Naive thymus-derived CD8-positive, alpha-beta T cell (primary cell): ENCODE measurements around the gene ACSF2. TPM values are rescaled to one million over a fixed set of nuclear protein-coding genes. Genes with fewer than 3 reads are reported as not detected.
"Not testable (repeated sequence)": the region's sequence is repeated elsewhere in the genome, so short reads cannot be mapped to it uniquely, and the experiment has no call there.

Source experiments
- ATAC-seq, 2 donors: fragments of 150-1000 bp; cut with Tn5 transposase in 1 of 2; sonication (Bioruptor Pico), chemical (Tn5 transposase) in 1 of 2; 1 replicate in 1 of 2; 2 replicates in 1 of 2; pipeline ENCODE4 v1.10.0; 2021; ENCODE audit warnings: mild to moderate bottlenecking in 2 of 2, moderate library complexity in 2 of 2
- POLR2A ChIA-PET: fragments of 350-600 bp; sonication (Branson Sonifier 250); formaldehyde crosslinking; loops from one replicate; lab custom pipeline; 2021; ENCODE audit warnings: antibody characterized with exemption; lab: Charles Lee
- DNase-seq, 10 donors: peaks; one replicate each; pipeline versions ENCODE4 v3.0.0 to v3.0.0-alpha.2; 2020 to 2022
- H3K27ac Mint-ChIP-seq, 10 donors: one replicate each; pipeline ENCODE4 v1.8.0; 2020 to 2022; ENCODE audit warnings: mild to moderate bottlenecking in 10 of 10, mixed read lengths in 10 of 10, moderate library complexity in 4 of 10, inconsistent platforms in 1 of 10
- H3K27me3 Mint-ChIP-seq, 5 donors: one replicate each; pipeline ENCODE4 v1.8.0; 2021 to 2022; ENCODE audit warnings: mixed read lengths in 5 of 5
- H3K36me3 Mint-ChIP-seq, 3 donors: one replicate each; pipeline ENCODE4 v1.8.0; 2020 to 2022; ENCODE audit warnings: mixed read lengths in 3 of 3, mild to moderate bottlenecking in 2 of 3, inconsistent platforms in 1 of 3
- H3K4me1 Mint-ChIP-seq, 4 donors: one replicate each; pipeline ENCODE4 v1.8.0; 2021 to 2022; ENCODE audit warnings: mixed read lengths in 4 of 4
- H3K4me3 Mint-ChIP-seq, 10 donors: one replicate each; pipeline ENCODE4 v1.8.0; 2020 to 2022; ENCODE audit warnings: mild to moderate bottlenecking in 10 of 10, mixed read lengths in 10 of 10, moderate library complexity in 6 of 10, inconsistent platforms in 1 of 10
- H3K9me3 Mint-ChIP-seq, 9 donors: one replicate each; pipeline ENCODE4 v1.8.0; 2020 to 2022; ENCODE audit warnings: mixed read lengths in 9 of 9, mild to moderate bottlenecking in 3 of 9, inconsistent platforms in 1 of 9, moderate library complexity in 1 of 9
- polyA plus RNA-seq, 3 donors: library from polyadenylated mRNA; unstranded; fragments of 300-500 nt; fragmentation: Illumina TruSeq; gene quantifications; one replicate each; pipeline ENCODE4 v1.2.3, GENCODE V29; 2021
- total RNA-seq, 8 experiments: library from RNA in 2 of 8; stranded (reverse) in 2 of 8; gene quantifications; one replicate each; pipeline ENCODE4 v1.2.3 and lab custom pipeline; 2021 to 2026

ACSF2 gene
- total and polyA plus RNA-seq, 5 experiments from 2014 or later, result 1.2 to 25.9 (median 2.3) TPM

- Mint-ChIP-seq H3K27me3 (no peaks in the 10 kb centered on the region), H3K36me3 (peaks cover 0 to 64% (median 17%) of the 10 kb centered on the region in 3 donors), H3K4me1 (peaks cover 18 to 45% (median 36%) of the 10 kb centered on the region in 4 donors), H3K4me3 (no peak overlapping the region), H3K9me3 (no peaks in the 10 kb centered on the region), H3K27ac (no peak overlapping the region)
- POLR2A ChIA-PET, result no interaction called here
- ATAC-seq (no peak), DNase-seq (no peak)
Observed at GRCh38 chr17:50393700-50394099, 32.3 kb upstream of the ACSF2 start.

- Mint-ChIP-seq H3K27ac (peak overlapping the region in 6 of 10 donors; percentile 32 to 79 (median 60)), H3K9me3 (no peaks in the 10 kb centered on the region), H3K4me3 (peak overlapping the region in 8 of 10 donors; percentile 27 to 95 (median 64)), H3K4me1 (peaks cover 17 to 45% (median 36%) of the 10 kb centered on the region in 4 donors), H3K36me3 (peaks cover 0 to 54% (median 16%) of the 10 kb centered on the region in 3 donors), H3K27me3 (no peaks in the 10 kb centered on the region)
- ATAC-seq, result no peak
- DNase-seq, result no peak
- POLR2A ChIA-PET, result interaction anchor here (1.2 kb wide), 1 partner anchor 22 kb away, joined by 3 read pairs; the partner anchor contains the start of genes EME1 and MRPL27
Observed at GRCh38 chr17:50394711-50395110, 31.3 kb upstream of the ACSF2 start.

GRCh38 chr17:50396261-50397110 lies 29.5 kb upstream of the ACSF2 start:
- Mint-ChIP-seq H3K36me3 (peaks cover 0 to 37% (median 10%) of the 10 kb centered on the region in 3 donors), H3K4me1 (peaks cover 16 to 45% (median 36%) of the 10 kb centered on the region in 4 donors), H3K27ac (peak overlapping the region; percentile 87 to 96 (median 94)), H3K27me3 (no peaks in the 10 kb centered on the region), H3K9me3 (no peaks in the 10 kb centered on the region), H3K4me3 (peak overlapping the region; percentile 84 to 96 (median 94))
- ATAC-seq (peak; percentile 2 to 9), DNase-seq (peak in 2 of 10 donors; percentile 11 to 15)
- POLR2A ChIA-PET, result interaction anchor here (1.0 to 3.1 kb wide), 12 partner anchors 8 to 87 kb away, joined by 3 to 24 read pairs (median 8); partner anchors contain the start of genes ACSF2, CHAD, EME1 and MRPL27

- Mint-ChIP-seq H3K27me3 (no peaks in the 10 kb centered on the region), H3K4me3 (peak within 1 kb of the TSS; percentile 84 to 96 (median 94))
Observed at GRCh38 chr17:50397111-50397918, 28.7 kb upstream of the ACSF2 start, which contains the start of gene LRRC59. LRRC59 (minus strand) TSS chr17:50397523; CDS start chr17:50397317, 206 bp downstream.

GRCh38 chr17:50397919-50398285 lies 28.1 kb upstream of the ACSF2 start:
- Mint-ChIP-seq H3K36me3 (peaks cover 0 to 23% (median 9%) of the 10 kb centered on the region in 3 donors), H3K27me3 (no peaks in the 10 kb centered on the region), H3K4me1 (peaks cover 16 to 44% (median 35%) of the 10 kb centered on the region in 4 donors), H3K9me3 (no peaks in the 10 kb centered on the region), H3K27ac (peak overlapping the region in 9 of 10 donors; percentile 49 to 96 (median 90)), H3K4me3 (peak overlapping the region; percentile 84 to 96 (median 94))
- ATAC-seq (no peak), DNase-seq (no peak)
- POLR2A ChIA-PET, result interaction anchor here (0.7 to 3.1 kb wide), 12 partner anchors 11 to 81 kb away, joined by 3 to 24 read pairs (median 8); partner anchors contain the start of genes ACSF2, CHAD, EME1 and MRPL27

More at GRCh38 chr17:50397111-50397918, 28.7 kb upstream of the ACSF2 start, which contains the start of gene LRRC59:
- POLR2A ChIA-PET, result interaction anchor here (0.6 to 3.1 kb wide), 15 partner anchors 9 to 86 kb away, joined by 3 to 24 read pairs (median 5); partner anchors contain the start of genes ACSF2, CHAD, EME1 and MRPL27
- peak within 1 kb of the TSS; percentile 87 to 96 (median 94) for H3K27ac Mint-ChIP-seq
- H3K36me3 Mint-ChIP-seq, result peaks cover 0 to 29% (median 10%) of the 10 kb centered on the region in 3 donors
- peak; percentile 97 to 98 for ATAC-seq
- no peaks in the 10 kb centered on the region for H3K9me3 Mint-ChIP-seq
- H3K4me1 Mint-ChIP-seq, result peaks cover 16 to 45% (median 36%) of the 10 kb centered on the region in 4 donors
- peak; percentile 87 to 95 (median 93) for DNase-seq

- POLR2A ChIA-PET, result interaction anchor here (1.1 to 3.1 kb wide), 4 partner anchors 27 to 52 kb away, joined by 3 to 16 read pairs (median 11); partner anchors contain the start of genes ACSF2 and XYLT2
- Mint-ChIP-seq H3K4me3 (peak overlapping the region in 4 of 10 donors; percentile 44 to 85 (median 66)), H3K27ac (peak overlapping the region in 1 of 10 donors; percentile 33), H3K36me3 (peaks cover 0 to 15% (median 3%) of the 10 kb centered on the region in 3 donors), H3K4me1 (peaks cover 11 to 37% (median 30%) of the 10 kb centered on the region in 4 donors)
- not testable (repeated sequence) for ATAC-seq, DNase-seq, H3K27me3 Mint-ChIP-seq, H3K9me3 Mint-ChIP-seq
Observed at GRCh38 chr17:50398672-50399071, 27.3 kb upstream of the ACSF2 start.

GRCh38 chr17:50399591-50399990 lies 26.4 kb upstream of the ACSF2 start:
- Mint-ChIP-seq H3K27me3 (peaks cover 0 to 12% (median 6%) of the 10 kb centered on the region in 5 donors), H3K4me1 (peaks cover 7 to 29% (median 27%) of the 10 kb centered on the region in 4 donors)
- not testable (repeated sequence) for ATAC-seq, H3K27ac Mint-ChIP-seq, H3K9me3 Mint-ChIP-seq, H3K36me3 Mint-ChIP-seq, DNase-seq, H3K4me3 Mint-ChIP-seq
- POLR2A ChIA-PET, result interaction anchor here (0.6 to 3.1 kb wide), 2 partner anchors 53 to 718 kb away, joined by 3 to 16 read pairs; partner anchors contain the start of gene XYLT2

- H3K27ac Mint-ChIP-seq, H3K4me1 Mint-ChIP-seq, H3K4me3 Mint-ChIP-seq, ATAC-seq, POLR2A ChIA-PET, H3K36me3 Mint-ChIP-seq, H3K9me3 Mint-ChIP-seq, DNase-seq: not testable (repeated sequence)
- peaks cover 4 to 29% (median 15%) of the 10 kb centered on the region in 5 donors for H3K27me3 Mint-ChIP-seq
Observed at GRCh38 chr17:50405351-50405750, 20.7 kb upstream of the ACSF2 start.

GRCh38 chr17:50406578-50406977 lies 19.4 kb upstream of the ACSF2 start:
- Mint-ChIP-seq H3K4me1 (no peaks in the 10 kb centered on the region), H3K36me3 (no peaks in the 10 kb centered on the region), H3K9me3 (no peaks in the 10 kb centered on the region), H3K27ac (peak overlapping the region in 1 of 10 donors; percentile 56), H3K4me3 (no peak overlapping the region), H3K27me3 (peaks cover 4 to 29% (median 15%) of the 10 kb centered on the region in 5 donors)
- no peak for ATAC-seq
- POLR2A ChIA-PET, result interaction anchor here (0.8 kb wide), 1 partner anchor 44 kb away, joined by 4 read pairs; no protein-coding TSS in a partner anchor
- no peak for DNase-seq

GRCh38 chr17:50407921-50408320 lies 18.1 kb upstream of the ACSF2 start:
- H3K27me3 Mint-ChIP-seq, result peaks cover 4 to 29% (median 15%) of the 10 kb centered on the region in 5 donors
- no peak for DNase-seq
- no peak overlapping the region for H3K27ac Mint-ChIP-seq
- no peaks in the 10 kb centered on the region for H3K36me3 Mint-ChIP-seq
- ATAC-seq, result no peak
- H3K4me3 Mint-ChIP-seq, result no peak overlapping the region
- no peaks in the 10 kb centered on the region for H3K4me1 Mint-ChIP-seq
- H3K9me3 Mint-ChIP-seq, result no peaks in the 10 kb centered on the region
- POLR2A ChIA-PET, result no interaction called here

GRCh38 chr17:50412188-50412732 lies 13.8 kb upstream of the ACSF2 start:
- POLR2A ChIA-PET, result no interaction called here
- DNase-seq (no peak), ATAC-seq (no peak)

More at GRCh38 chr17:50412188-50412732, 13.8 kb upstream of the ACSF2 start:
- H3K27ac Mint-ChIP-seq, result no peak overlapping the region
- peaks cover 0 to 6% (median 2%) of the 10 kb centered on the region in 5 donors for H3K27me3 Mint-ChIP-seq
- H3K36me3 Mint-ChIP-seq, result no peaks in the 10 kb centered on the region
- H3K4me1 Mint-ChIP-seq, result no peaks in the 10 kb centered on the region
- no peaks in the 10 kb centered on the region for H3K9me3 Mint-ChIP-seq
- H3K4me3 Mint-ChIP-seq, result no peak overlapping the region
